ENCODE results near the gene SNX10. TPM values are rescaled to one million over a fixed set of nuclear protein-coding genes. Genes with fewer than 3 reads are reported as not detected.

Gene SNX10
- total RNA-seq, 4 donors from 2014 or later = 7.7 to 65.6 (median 21.5) TPM

DNA sequence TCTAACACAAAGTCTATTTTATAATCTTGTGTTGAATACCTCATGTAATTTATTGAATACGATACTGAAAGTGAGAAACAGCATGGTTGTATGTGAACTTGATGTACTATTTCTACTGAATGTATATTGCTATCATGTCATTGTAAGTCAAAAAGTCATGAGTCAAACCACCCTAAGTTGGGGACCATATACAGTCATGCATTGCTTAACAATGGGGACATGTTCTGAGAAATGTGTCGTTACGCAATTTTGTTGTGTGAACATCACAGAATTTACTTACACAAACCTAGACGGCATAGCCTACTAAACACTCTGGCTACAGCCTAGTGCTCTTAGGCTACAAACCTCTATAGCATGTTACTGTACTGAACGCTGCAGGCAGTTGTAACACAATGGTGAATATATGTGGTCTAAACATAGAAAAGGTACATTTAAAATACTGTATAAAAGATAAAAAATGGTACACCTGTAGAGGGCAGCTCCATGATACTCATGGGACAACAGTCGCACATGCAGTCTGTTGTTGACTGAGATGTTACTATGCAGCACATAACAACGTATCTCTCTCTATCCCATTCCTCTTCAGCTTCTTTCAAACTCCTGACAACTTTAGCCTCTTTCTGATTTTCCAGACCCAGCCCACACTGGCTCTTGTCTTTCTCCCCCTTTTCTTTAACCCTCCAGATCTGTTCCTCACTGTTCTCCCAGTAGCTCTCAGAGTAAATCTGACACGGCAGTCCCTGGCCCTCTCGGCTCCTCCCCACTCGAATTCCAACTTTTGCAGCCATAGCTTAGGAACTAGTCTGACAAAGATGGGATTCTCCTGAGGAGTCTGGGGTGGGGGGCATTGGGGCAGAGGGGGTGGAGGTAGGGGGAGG lies 90.1 kb downstream of the SNX10 start:
- ATAC-seq (ENCODE audit: low FRiP score) (no peak), DNase-seq (ENCODE audit: low spot score) (no peak)
- TF ChIP-seq, protein P1, sequence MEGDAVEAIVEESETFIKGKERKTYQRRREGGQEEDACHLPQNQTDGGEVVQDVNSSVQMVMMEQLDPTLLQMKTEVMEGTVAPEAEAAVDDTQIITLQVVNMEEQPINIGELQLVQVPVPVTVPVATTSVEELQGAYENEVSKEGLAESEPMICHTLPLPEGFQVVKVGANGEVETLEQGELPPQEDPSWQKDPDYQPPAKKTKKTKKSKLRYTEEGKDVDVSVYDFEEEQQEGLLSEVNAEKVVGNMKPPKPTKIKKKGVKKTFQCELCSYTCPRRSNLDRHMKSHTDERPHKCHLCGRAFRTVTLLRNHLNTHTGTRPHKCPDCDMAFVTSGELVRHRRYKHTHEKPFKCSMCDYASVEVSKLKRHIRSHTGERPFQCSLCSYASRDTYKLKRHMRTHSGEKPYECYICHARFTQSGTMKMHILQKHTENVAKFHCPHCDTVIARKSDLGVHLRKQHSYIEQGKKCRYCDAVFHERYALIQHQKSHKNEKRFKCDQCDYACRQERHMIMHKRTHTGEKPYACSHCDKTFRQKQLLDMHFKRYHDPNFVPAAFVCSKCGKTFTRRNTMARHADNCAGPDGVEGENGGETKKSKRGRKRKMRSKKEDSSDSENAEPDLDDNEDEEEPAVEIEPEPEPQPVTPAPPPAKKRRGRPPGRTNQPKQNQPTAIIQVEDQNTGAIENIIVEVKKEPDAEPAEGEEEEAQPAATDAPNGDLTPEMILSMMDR (IDR thresholded peaks at IDR 0.05) = no peak

DNA sequence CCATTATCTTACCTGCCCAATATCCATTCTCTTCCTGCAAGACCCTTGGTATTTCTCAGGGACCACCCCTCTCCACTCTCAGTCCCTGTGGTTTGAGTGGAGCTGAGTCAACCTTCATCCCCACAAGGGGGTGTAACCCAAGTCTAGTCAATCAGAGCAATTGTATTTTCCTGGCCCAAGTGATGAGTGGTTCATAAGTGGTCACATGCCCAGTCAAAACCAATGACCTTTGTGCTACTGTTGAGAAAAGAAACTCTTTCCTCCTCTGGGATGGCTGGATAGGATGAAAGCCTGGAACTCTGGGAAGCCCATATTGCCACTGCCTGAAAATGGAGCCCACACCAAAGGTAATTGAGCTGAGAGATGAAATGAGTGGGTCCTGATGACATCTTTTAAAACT lies 93.6 kb downstream of the SNX10 start:
- DNase-seq (ENCODE audit: low spot score) (no peak), ATAC-seq (ENCODE audit: low FRiP score) (no peak)
- TF ChIP-seq, protein P1 (IDR thresholded peaks at IDR 0.05) = no peak

DNA sequence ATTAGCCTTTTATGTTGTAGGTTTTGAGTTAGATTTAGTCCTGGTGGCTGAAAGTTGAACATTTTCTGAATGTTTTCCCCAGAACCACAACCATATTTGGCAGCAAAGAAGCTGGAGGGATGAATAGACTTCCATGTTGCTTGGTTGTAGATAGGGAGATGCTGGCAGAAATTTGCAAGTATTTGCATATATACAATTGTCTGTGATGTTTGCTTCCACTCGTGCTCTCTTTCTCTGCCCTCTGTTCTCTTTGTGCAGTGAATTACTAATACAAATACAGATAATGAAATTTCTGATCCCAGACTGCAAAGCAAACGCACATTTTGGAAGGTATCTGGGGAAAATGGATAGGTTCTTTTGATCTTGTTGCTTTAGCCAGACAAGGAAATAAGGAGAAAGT lies 96.1 kb downstream of the SNX10 start:
- ATAC-seq (ENCODE audit: low FRiP score) (no peak), DNase-seq (ENCODE audit: low spot score) (no peak)
- TF ChIP-seq, protein P1 (IDR thresholded peaks at IDR 0.05) = no peak

DNA sequence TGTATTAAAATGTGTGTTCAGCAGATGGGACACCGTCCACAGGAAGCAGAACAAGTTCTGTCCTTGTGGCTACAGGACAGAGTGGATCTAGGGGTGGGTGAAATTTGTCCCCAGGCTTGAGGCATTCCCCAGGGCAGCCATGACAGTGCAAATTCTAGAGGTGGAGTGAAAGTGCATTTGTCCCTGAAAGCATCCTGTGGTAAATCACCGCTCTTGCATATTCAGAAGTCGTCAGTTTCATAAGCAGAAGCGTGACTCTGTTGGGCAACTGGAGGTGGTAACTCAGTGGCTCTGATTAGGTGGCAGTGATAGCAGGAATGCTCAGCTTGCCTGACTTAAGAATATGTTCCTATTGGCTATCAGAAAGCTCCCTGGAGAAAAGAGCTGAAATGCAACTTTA lies 96.6 kb downstream of the SNX10 start:
- ATAC-seq (ENCODE audit: low FRiP score) (no peak), DNase-seq (ENCODE audit: low spot score) (no peak)
- TF ChIP-seq, protein P1 (IDR thresholded peaks at IDR 0.05) = no peak

DNA sequence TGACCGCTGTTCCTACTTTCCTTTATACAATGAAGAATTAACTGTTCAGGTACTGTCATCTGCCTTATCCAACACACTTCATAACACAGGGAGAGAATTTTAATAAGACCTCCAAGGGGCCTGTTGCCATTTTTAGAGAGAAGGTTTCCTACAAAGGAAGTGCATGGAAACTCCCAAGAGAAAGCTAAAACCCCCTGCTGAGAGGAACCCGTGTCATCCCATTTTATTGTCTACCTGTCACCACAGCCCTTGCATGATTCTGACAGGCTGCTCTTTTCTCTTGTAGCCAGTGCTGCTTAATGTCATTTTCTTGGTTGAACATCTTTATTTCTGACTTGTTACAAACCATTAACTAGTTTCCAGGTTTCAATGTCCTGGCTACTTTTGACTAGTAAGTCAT lies 98.4 kb downstream of the SNX10 start:
- DNase-seq (ENCODE audit: low spot score) (no peak), ATAC-seq (ENCODE audit: low FRiP score) (no peak)
- TF ChIP-seq, protein P1 (IDR thresholded peaks at IDR 0.05) = no peak

DNA sequence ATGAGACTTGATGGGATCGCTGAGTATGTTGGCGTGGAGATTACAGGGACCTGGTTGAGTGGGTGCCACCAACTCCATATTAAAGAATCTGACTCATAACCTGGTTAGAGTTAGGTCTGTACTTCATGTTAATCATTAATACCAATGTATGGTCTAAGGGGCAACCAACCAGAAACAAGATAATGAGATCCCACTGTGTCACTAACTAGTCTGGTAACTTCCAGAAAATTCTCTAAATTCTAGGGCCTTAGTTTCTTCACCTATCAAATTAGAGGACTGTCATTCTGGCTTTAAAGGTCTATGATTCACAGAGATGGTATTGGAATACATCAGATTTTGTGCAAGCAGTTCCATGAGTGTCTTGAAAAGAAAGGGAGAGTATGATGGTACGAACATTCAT lies 102.2 kb downstream of the SNX10 start:
- no peak for DNase-seq (ENCODE audit: low spot score)
- ATAC-seq (ENCODE audit: low FRiP score) = no peak
- TF ChIP-seq, protein P1 (IDR thresholded peaks at IDR 0.05) = no peak

DNA sequence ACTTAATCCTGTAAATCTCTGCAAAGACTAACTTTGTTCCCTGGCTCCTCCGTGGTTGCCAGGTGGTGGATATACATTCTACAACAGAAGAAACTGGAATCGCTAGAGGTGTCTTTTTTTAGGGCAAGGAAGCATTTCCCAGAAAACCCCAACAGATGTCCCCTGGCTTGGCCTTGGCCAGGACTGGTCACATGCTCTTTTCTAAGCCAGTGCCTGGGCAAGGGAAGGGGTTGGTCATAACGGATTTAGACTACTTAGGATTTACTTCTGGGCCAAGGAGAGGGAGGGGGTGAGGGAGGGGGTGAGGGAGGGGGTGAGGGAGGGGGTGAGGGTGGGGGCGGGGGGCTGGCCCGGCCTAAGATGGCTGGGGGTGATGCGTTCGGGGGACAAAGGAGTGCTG lies 105.7 kb downstream of the SNX10 start:
- TF ChIP-seq, protein P1 (IDR thresholded peaks at IDR 0.05) = no peak
- ATAC-seq (ENCODE audit: low FRiP score) = no peak

More for the DNA sequence above, 105.7 kb downstream of the SNX10 start:
- DNase-seq (ENCODE audit: low spot score) = no peak
